ENCODE data around the gene TRAF2. TPM values are rescaled to one million over a fixed set of nuclear protein-coding genes. Genes with fewer than 3 reads are reported as not detected.

Gene TRAF2
- total and polyA plus RNA-seq, 2 donors (not counting 1 experiment from before 2014, with no cell fraction given) = 25.5 to 54.5 TPM

DNA sequence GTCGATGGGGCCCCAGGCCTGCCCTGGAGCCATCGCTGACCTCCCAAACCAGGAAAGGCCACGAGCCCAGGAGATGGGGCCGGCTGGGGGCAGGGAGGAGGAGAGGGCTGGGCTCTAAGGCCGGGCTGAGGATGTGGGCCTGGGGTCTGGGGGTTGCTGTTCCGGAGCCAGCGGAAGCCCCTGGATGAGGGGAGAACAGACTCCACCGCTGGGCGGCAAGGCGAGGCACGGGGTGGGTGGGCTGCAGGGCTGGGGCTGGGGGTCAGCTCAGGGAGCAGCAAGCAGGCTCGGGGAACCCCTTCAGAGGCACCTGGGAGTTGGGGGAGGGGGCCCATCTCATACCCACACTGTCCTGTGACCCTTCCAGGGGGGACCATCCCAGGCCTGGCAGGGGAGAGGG lies 77.4 kb downstream of the TRAF2 start:
- TF ChIP-seq, protein P1, sequence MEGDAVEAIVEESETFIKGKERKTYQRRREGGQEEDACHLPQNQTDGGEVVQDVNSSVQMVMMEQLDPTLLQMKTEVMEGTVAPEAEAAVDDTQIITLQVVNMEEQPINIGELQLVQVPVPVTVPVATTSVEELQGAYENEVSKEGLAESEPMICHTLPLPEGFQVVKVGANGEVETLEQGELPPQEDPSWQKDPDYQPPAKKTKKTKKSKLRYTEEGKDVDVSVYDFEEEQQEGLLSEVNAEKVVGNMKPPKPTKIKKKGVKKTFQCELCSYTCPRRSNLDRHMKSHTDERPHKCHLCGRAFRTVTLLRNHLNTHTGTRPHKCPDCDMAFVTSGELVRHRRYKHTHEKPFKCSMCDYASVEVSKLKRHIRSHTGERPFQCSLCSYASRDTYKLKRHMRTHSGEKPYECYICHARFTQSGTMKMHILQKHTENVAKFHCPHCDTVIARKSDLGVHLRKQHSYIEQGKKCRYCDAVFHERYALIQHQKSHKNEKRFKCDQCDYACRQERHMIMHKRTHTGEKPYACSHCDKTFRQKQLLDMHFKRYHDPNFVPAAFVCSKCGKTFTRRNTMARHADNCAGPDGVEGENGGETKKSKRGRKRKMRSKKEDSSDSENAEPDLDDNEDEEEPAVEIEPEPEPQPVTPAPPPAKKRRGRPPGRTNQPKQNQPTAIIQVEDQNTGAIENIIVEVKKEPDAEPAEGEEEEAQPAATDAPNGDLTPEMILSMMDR (IDR thresholded peaks at IDR 0.05) = no peak
- no peak for TF ChIP-seq EZH2 (IDR thresholded peaks at IDR 0.05; ENCODE audit: borderline replicate concordance, insufficient read depth, low read depth, low read length, poor library complexity, severe bottlenecking)
- Histone ChIP-seq H3K9me3 (ENCODE audit: control extremely low read depth in 1 of 3, control insufficient read depth in 2 of 3, insufficient read depth in 1 of 3, low read length in 2 of 3) (peaks cover 0 to 2% (median 0%) of the 10 kb centered on the region in 3 donors), H2AFZ (ENCODE audit: insufficient read depth, low read depth, low read length, poor library complexity, severe bottlenecking) (no peak overlapping the region), H3K4me3 (ENCODE audit: control extremely low read depth in 1 of 5, extremely low read depth in 1 of 5, insufficient read depth in 1 of 5, low read depth in 2 of 5, low read length in 4 of 5) (no peak overlapping the region), H3K9ac (ENCODE audit: low read length) (no peak overlapping the region), H3K4me2 (replicated peaks; ENCODE audit: low read depth, low read length, poor library complexity, severe bottlenecking) (no peak overlapping the region), H3K79me2 (ENCODE audit: control insufficient read depth, insufficient read depth, low read length) (no peaks in the 10 kb centered on the region), H3K27ac (ENCODE audit: low read length in 2 of 2) (no peak overlapping the region), H4K20me1 (ENCODE audit: control insufficient read depth, insufficient read depth, low read length, poor library complexity, severe bottlenecking) (no peaks in the 10 kb centered on the region), H3K27me3 (replicated peaks in 1 of 4; ENCODE audit: control extremely low read depth in 1 of 4, control insufficient read depth in 3 of 4, insufficient read depth in 4 of 4, low read length in 3 of 4) (peaks cover 0 to 7% (median under 1%) of the 10 kb centered on the region in 4 experiments), H3K36me3 (replicated peaks in 1 of 2; ENCODE audit: control extremely low read depth in 1 of 2, control insufficient read depth in 1 of 2, extremely low read depth in 1 of 2, insufficient read depth in 2 of 2, low read length in 1 of 2) (no peaks in the 10 kb centered on the region), H3K4me1 (ENCODE audit: control insufficient read depth in 2 of 2, insufficient read depth in 2 of 2, low read length in 2 of 2) (peaks cover 5 to 10% of the 10 kb centered on the region in 2 donors)
- ATAC-seq (ENCODE audit: low read depth) (no peak), DNase-seq (no peak)
- H3K4me1 Mint-ChIP-seq = peaks cover 11% of the 10 kb centered on the region
- 91% methylated on average over 6 of the region's 12 CpGs for WGBS (ENCODE audit: insufficient coverage)
- no peak overlapping the region for H3K4me3 Mint-ChIP-seq
- intact Hi-C loops (cut with micrococcal nuclease) = no loop called here
- H3K9me3 Mint-ChIP-seq (ENCODE audit: insufficient read depth) = no peaks in the 10 kb centered on the region
- ChIA-PET POLR2A (no interaction called here), CTCF (no interaction called here)
- H3K27me3 Mint-ChIP-seq = peaks cover 5% of the 10 kb centered on the region
- H3K27ac Mint-ChIP-seq = no peak overlapping the region

GRCh38 chr9:136964171-136964689 lies 77.9 kb downstream of the TRAF2 start:
- H3K4me3 ChIP-seq (ENCODE audit: control extremely low read depth in 1 of 5, extremely low read depth in 1 of 5, insufficient read depth in 1 of 5, low read depth in 2 of 5, low read length in 4 of 5) = no peak overlapping the region
- H4K20me1 ChIP-seq (ENCODE audit: control insufficient read depth, insufficient read depth, low read length, poor library complexity, severe bottlenecking) = no peaks in the 10 kb centered on the region
- no peaks in the 10 kb centered on the region for H3K79me2 ChIP-seq (ENCODE audit: control insufficient read depth, insufficient read depth, low read length)
- Mint-ChIP-seq H3K27me3 (peaks cover 5% of the 10 kb centered on the region), H3K27ac (no peak overlapping the region), H3K9me3 (ENCODE audit: insufficient read depth) (no peaks in the 10 kb centered on the region), H3K4me3 (no peak overlapping the region), H3K4me1 (peaks cover 11% of the 10 kb centered on the region)
- ATAC-seq (ENCODE audit: low read depth) (no peak), DNase-seq (no peak)
- no peak for TF ChIP-seq EZH2 (IDR thresholded peaks at IDR 0.05; ENCODE audit: borderline replicate concordance, insufficient read depth, low read depth, low read length, poor library complexity, severe bottlenecking)
- TF ChIP-seq, protein P1 (IDR thresholded peaks at IDR 0.05) = no peak
- no peak overlapping the region for H2AFZ ChIP-seq (ENCODE audit: insufficient read depth, low read depth, low read length, poor library complexity, severe bottlenecking)
- ChIA-PET CTCF (interaction anchor here (0.7 kb wide), 1 partner anchor 158 kb away, joined by 3 read pairs; no protein-coding TSS in a partner anchor), POLR2A (no interaction called here)
- intact Hi-C loops (cut with micrococcal nuclease) = no loop called here
- no peak overlapping the region for H3K9ac ChIP-seq (ENCODE audit: low read length)
- peaks cover 0 to under 1% (median 0%) of the 10 kb centered on the region in 3 donors for H3K9me3 ChIP-seq (ENCODE audit: control extremely low read depth in 1 of 3, control insufficient read depth in 2 of 3, insufficient read depth in 1 of 3, low read length in 2 of 3)
- peaks cover 0 to 4% (median under 1%) of the 10 kb centered on the region in 4 experiments for H3K27me3 ChIP-seq (replicated peaks in 1 of 4; ENCODE audit: control extremely low read depth in 1 of 4, control insufficient read depth in 3 of 4, insufficient read depth in 4 of 4, low read length in 3 of 4)
- H3K27ac ChIP-seq (ENCODE audit: low read length in 2 of 2) = no peak overlapping the region
- H3K4me1 ChIP-seq (ENCODE audit: control insufficient read depth in 2 of 2, insufficient read depth in 2 of 2, low read length in 2 of 2) = peaks cover 5 to 10% of the 10 kb centered on the region in 2 donors
- WGBS (ENCODE audit: insufficient coverage) = 80% methylated on average over 21 of the region's 22 CpGs
- H3K4me2 ChIP-seq (replicated peaks; ENCODE audit: low read depth, low read length, poor library complexity, severe bottlenecking) = no peak overlapping the region
- H3K36me3 ChIP-seq (replicated peaks in 1 of 2; ENCODE audit: control extremely low read depth in 1 of 2, control insufficient read depth in 1 of 2, extremely low read depth in 1 of 2, insufficient read depth in 2 of 2, low read length in 1 of 2) = no peaks in the 10 kb centered on the region
